Kidney epithelial cell (primary cell): ENCODE results near the gene SLC17A2. TPM values are rescaled to one million over a fixed set of nuclear protein-coding genes. Genes with fewer than 3 reads are reported as not detected.

Source experiments
- DNase-seq: peaks from one replicate; pipeline ENCODE4 v3.0.0-alpha.2; 2010; ENCODE audit warnings: low read depth
- H3K27me3 ChIP-seq: 2 replicates; pipeline ENCODE4 v1.6.0; 2011; ENCODE audit warnings: low read length; ENCODE audit not compliant: control insufficient read depth, insufficient read depth
- H3K36me3 ChIP-seq: 2 replicates; pipeline ENCODE4 v1.5.1; 2011; ENCODE audit warnings: low read length; ENCODE audit not compliant: control insufficient read depth, insufficient read depth
- H3K4me3 ChIP-seq: 2 replicates; pipeline ENCODE4 v1.5.1; 2011; ENCODE audit warnings: low read depth, mild to moderate bottlenecking, control low read depth, low read length
- total RNA-seq: library from RNA; depleted of rRNA; stranded (reverse); fragments of >200 nt; gene quantifications from 2 replicates; pipeline ENCODE4 v1.2.3, GENCODE V29; 2015
- TF ChIP-seq, protein P1 (sequence below): IDR thresholded peaks from 2 replicates; pipeline ENCODE4 v1.5.1; 2011; ENCODE audit warnings: mild to moderate bottlenecking, moderate library complexity, low read length, control low read depth, inconsistent platforms; ENCODE audit not compliant: insufficient read depth, poor library complexity, severe bottlenecking

Gene SLC17A2
- total RNA-seq, 1 donor from 2014 or later: not detected

DNA sequence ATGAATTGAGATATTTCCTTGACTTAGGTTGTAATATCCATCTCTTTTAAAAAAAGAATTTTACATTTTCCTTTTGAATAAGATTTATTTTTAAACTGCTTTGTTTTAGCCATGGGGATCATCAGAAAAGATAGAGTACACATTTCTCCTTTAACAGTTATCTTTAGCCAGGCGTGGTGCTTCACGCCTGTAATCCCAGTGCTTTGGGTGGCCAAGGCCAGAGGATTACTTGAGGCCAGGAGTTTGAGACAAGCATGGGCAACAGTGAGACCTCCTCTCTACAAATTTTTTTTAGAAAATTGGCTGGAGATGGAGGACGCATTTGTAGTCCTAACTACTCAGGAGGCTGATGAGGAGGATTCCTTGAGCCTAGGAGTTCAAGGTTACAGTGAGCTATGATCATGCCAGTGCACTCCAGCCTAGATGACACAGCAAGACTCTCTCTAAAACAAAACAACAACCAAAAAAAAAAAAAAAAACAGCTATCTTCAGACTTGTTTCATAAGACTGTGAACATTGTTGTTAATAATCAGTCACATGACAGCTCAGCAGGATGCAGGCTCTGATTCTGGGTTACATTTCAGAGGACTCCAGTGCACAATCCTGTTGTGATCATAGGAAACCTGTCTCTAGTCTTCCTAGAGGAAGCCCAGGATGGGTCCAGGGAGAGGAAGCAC lies 54.4 kb downstream of the SLC17A2 start:
- DNase-seq: no peak
- H3K27me3 ChIP-seq: no peaks in the 10 kb centered on the region
- H3K36me3 ChIP-seq: no peaks in the 10 kb centered on the region
- no peak overlapping the region for H3K4me3 ChIP-seq
- TF ChIP-seq, protein P1, sequence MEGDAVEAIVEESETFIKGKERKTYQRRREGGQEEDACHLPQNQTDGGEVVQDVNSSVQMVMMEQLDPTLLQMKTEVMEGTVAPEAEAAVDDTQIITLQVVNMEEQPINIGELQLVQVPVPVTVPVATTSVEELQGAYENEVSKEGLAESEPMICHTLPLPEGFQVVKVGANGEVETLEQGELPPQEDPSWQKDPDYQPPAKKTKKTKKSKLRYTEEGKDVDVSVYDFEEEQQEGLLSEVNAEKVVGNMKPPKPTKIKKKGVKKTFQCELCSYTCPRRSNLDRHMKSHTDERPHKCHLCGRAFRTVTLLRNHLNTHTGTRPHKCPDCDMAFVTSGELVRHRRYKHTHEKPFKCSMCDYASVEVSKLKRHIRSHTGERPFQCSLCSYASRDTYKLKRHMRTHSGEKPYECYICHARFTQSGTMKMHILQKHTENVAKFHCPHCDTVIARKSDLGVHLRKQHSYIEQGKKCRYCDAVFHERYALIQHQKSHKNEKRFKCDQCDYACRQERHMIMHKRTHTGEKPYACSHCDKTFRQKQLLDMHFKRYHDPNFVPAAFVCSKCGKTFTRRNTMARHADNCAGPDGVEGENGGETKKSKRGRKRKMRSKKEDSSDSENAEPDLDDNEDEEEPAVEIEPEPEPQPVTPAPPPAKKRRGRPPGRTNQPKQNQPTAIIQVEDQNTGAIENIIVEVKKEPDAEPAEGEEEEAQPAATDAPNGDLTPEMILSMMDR: no peak

DNA sequence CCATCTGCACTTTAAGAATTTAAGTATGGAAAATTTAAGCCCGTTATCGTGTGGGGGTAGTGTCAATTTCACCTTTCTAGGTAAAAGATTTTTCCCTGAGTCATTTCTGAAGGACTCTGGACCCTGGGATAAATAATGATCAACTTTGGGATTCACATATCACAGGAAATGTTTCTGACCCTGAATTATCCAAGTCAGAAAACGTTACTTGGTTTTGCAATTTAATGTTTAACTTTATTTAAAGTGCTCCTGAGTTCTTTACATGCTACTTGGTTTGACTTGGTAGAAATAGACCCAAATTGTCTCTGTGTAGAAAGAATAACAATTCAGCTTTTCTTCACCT lies 55.0 kb downstream of the SLC17A2 start:
- DNase-seq: no peak
- Histone ChIP-seq H3K27me3 (no peaks in the 10 kb centered on the region), H3K4me3 (no peak overlapping the region), H3K36me3 (no peaks in the 10 kb centered on the region)
- TF ChIP-seq, protein P1: no peak

DNA sequence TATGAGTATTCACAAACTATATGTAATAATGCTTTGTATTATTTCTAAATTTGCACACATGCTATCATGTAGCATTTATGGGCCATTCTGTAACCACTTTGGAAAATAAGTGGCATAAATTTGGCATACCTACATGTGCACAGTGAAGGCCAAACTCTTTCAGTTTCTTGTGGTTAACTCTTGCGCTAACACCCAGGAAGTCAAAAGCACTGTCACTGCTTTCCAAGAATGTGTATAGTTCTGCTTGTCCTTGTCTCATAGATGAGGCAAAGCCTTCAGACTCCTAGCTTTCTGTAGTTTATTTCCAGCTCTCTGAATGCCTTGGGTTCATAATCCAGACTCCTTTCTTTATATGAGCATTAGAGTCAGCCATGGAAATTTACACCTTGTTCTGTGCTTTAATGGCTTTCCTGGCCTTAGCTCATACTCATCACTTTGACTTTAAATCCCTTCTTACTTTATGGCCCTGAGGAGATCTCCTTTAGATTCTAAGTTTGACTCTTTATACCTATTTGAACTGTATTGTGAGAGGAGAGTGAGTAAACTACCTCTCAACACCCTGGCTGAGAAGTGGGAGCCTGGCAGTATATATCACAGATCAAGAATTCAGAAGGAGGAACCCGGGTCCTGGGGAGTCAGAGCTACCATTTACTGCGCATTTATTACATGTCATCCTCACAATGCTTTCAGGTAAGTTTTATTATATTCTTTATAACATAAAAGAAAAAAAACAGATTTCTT lies 55.5 kb downstream of the SLC17A2 start:
- no peaks in the 10 kb centered on the region for H3K36me3 ChIP-seq
- H3K27me3 ChIP-seq: no peaks in the 10 kb centered on the region
- DNase-seq: no peak
- H3K4me3 ChIP-seq: no peak overlapping the region
- TF ChIP-seq, protein P1: no peak

DNA sequence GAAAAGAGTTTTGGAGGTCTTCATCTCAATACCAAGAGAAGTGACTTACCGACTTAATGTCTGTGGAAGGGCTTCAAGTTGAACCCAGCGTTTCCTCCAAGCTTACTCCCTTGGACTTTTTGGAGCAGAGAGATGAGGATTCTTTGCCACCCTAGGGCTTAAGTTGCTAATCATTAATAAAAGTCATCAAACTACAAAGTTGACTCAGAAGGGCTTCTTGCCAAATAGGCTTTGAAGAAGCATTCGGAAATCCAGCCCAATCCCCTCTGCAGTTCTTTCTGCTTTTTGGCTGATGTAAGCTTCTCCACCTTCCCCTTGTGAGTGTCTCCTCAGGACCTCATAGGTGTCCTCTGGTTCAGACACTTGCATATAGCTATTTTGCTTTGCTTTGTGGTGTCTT lies 56.4 kb downstream of the SLC17A2 start, which contains the start of gene SLC17A3:
Gene SLC17A3, minus strand, starts transcription at position 126 of the 400 bp plus-strand sequence. CDS start 5,856 bp downstream, outside the sequence.
- TF ChIP-seq, protein P1: no peak
- Histone ChIP-seq H3K36me3 (no peaks in the 10 kb centered on the region), H3K4me3 (no peak within 1 kb of the TSS), H3K27me3 (no peaks in the 10 kb centered on the region)
- DNase-seq: no peak

DNA sequence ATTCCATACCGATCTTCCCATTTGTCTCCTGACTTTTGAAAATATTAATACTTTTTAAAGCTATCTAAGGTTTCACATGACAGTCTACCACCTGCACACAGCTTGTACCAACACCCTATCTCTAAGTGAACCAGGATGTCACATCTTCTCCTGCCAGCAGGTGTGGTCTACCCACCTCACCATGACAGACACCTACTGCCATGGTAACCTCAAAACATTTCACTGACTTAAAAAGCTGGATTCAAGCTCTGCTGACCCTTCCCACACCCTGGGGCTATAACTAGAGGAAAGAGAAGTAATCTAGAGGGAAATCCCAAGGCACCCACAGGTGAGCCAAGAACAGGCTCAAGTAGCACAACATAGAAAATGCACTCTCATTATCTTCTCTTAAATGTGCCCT lies 57.7 kb downstream of the SLC17A2 start:
- Histone ChIP-seq H3K4me3 (no peak overlapping the region), H3K27me3 (no peaks in the 10 kb centered on the region), H3K36me3 (no peaks in the 10 kb centered on the region)
- DNase-seq: no peak
- TF ChIP-seq, protein P1: no peak

DNA sequence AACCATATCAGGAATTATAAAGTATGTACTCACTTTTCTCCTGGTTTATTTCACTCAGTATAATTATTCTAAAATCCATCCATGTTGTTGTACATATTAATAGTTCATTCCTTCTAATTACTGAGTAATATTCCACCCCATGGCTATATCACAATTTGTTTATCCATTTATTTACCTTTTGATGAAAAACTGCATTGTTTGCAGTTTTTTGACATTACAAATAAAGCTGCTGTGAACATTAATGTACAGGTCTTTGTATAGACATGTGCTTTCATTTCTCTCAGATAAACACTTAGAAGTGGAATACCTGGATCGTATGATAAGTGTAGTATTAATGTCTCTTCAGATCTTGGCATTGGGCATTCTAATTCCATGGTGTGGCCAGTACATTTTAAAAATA lies 60.7 kb downstream of the SLC17A2 start:
- no peak overlapping the region for H3K4me3 ChIP-seq
- no peak for DNase-seq
- H3K27me3 ChIP-seq: no peaks in the 10 kb centered on the region
- TF ChIP-seq, protein P1: no peak
- H3K36me3 ChIP-seq: no peaks in the 10 kb centered on the region
